SK-N-MC (cell line): ENCODE measurements around the gene TRIP12.

ENCODE experiments used
- EZH2 ChIP-seq: fragments of 200-600 bp; sonication (generic); IDR thresholded peaks from one replicate; pipeline ENCODE4 v1.6.1; 2017; ENCODE audit warnings: antibody characterized with exemption
- FOXP2 ChIP-seq: optimal IDR thresholded peaks from 2 replicates; pipeline ENCODE3; 2011; ENCODE audit warnings: mild to moderate bottlenecking, moderate library complexity; ENCODE audit not compliant: insufficient read depth; ENCODE audit errors: extremely low read length, control extremely low read depth
- POLR2AphosphoS5 ChIP-seq: IDR thresholded peaks from 2 replicates; pipeline ENCODE4 v1.6.1; 2012; ENCODE audit warnings: mild to moderate bottlenecking, low read depth, low read length, borderline replicate concordance

- TF ChIP-seq EZH2 (no peak), POLR2AphosphoS5 (no peak), FOXP2 (no peak)
Measured at GRCh38 chr2:229835596-229836283, 86.1 kb downstream of the TRIP12 start.
